Measurements from ENCODE around the gene KLRC3.
A peak's percentile ranks its signal among the peaks of the same experiment; 100 is the strongest.

KLRC3 gene

DNA sequence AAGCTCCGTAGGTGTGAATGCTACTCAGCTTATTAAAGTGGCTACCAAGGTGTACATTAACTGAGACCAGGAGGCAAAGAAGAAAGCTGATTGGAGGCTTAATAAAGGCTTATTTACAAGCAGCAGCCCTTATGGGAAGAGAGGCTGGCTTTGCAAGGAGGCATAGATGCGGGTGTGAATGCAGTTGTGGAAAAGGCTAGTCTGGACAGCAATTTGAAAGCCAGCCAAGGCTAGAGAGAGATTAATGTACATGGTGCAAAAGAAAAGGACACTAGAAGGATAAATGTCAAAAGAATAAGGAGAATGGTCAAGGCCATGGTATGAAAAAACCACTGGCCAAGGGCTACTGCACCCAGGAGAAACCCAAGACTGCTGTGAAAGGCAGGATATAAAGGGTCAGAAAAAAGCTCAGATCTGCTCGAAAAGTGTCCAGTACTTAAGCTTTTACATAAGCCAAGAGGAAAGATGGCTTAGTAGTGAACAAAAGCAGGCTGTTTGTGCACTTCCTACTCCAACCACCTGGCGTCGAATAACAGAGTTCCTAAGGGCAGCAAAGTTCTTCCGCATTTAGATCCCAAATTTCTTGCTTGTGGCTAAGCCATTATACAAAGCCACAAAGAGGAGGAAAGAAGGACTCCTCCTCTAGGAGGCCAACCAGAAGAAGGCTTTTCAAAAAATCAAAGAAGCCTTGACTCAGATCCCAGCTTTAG, 54.5 kb downstream of the KLRC3 start:
- no peak for TF ChIP-seq OSR1 (CRISPR knock-in tag; IDR thresholded peaks at IDR 0.05)
- TF ChIP-seq ZNF565 (CRISPR knock-in tag; conservative IDR thresholded peaks at IDR 0.05; ENCODE audit: low read depth), result no peak
- no peak for TF ChIP-seq CSDC2 (CRISPR knock-in tag; IDR thresholded peaks at IDR 0.05)
- no peak for TF ChIP-seq ZFP30 (CRISPR knock-in tag; IDR thresholded peaks at IDR 0.05)
- no peak for ATAC-seq

DNA sequence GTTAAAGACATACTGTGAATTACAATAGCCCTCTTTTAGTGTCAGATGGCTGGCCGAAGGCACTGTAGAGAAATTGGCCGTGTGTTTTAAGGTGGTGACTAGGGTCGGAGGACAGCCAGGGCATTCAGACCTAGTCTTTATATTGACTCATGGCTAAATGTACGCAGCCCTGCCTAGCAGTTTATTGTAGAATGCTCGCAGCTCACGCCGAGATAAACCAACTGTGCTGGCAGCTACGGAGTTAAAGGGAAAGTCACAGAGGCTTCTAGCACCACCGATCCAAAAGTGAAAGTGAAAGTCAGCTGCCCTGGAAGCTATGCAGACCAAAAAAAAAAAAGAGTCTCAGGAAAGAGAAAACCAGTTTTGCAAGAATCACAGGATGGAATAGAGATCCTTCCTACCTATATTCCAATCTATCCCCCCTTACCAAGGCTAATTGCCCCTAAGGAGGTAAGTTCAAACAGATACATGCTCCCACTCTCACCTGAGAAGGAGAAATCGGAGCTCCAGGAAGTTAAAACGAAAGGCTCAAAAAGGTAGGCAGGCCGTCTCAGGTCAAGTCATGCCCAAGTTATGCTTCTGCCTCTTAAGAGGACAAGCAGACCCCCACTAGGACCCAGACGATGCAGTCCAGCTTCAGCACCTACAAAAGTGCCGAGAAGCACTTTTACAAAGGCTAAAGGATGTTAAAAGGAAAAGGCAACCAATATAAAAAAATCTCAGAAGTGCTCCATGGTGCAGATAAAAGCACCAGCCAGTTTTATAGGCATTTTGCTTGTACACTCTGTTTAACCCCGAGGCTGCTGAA, 55.4 kb downstream of the KLRC3 start:
- no peak for TF ChIP-seq ZNF70 (CRISPR knock-in tag; IDR thresholded peaks at IDR 0.05)
- no peak for TF ChIP-seq ZFP30 (CRISPR knock-in tag; IDR thresholded peaks at IDR 0.05)
- no peak for TF ChIP-seq ESRRG (CRISPR knock-in tag; IDR thresholded peaks at IDR 0.05)
- TF ChIP-seq, protein P1, sequence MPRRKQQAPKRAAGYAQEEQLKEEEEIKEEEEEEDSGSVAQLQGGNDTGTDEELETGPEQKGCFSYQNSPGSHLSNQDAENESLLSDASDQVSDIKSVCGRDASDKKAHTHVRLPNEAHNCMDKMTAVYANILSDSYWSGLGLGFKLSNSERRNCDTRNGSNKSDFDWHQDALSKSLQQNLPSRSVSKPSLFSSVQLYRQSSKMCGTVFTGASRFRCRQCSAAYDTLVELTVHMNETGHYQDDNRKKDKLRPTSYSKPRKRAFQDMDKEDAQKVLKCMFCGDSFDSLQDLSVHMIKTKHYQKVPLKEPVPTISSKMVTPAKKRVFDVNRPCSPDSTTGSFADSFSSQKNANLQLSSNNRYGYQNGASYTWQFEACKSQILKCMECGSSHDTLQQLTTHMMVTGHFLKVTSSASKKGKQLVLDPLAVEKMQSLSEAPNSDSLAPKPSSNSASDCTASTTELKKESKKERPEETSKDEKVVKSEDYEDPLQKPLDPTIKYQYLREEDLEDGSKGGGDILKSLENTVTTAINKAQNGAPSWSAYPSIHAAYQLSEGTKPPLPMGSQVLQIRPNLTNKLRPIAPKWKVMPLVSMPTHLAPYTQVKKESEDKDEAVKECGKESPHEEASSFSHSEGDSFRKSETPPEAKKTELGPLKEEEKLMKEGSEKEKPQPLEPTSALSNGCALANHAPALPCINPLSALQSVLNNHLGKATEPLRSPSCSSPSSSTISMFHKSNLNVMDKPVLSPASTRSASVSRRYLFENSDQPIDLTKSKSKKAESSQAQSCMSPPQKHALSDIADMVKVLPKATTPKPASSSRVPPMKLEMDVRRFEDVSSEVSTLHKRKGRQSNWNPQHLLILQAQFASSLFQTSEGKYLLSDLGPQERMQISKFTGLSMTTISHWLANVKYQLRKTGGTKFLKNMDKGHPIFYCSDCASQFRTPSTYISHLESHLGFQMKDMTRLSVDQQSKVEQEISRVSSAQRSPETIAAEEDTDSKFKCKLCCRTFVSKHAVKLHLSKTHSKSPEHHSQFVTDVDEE (CRISPR knock-in tag; IDR thresholded peaks at IDR 0.05), result no peak
- no peak for TF ChIP-seq ZFP3 (CRISPR knock-in tag; IDR thresholded peaks at IDR 0.05)
- TF ChIP-seq, protein P2, sequence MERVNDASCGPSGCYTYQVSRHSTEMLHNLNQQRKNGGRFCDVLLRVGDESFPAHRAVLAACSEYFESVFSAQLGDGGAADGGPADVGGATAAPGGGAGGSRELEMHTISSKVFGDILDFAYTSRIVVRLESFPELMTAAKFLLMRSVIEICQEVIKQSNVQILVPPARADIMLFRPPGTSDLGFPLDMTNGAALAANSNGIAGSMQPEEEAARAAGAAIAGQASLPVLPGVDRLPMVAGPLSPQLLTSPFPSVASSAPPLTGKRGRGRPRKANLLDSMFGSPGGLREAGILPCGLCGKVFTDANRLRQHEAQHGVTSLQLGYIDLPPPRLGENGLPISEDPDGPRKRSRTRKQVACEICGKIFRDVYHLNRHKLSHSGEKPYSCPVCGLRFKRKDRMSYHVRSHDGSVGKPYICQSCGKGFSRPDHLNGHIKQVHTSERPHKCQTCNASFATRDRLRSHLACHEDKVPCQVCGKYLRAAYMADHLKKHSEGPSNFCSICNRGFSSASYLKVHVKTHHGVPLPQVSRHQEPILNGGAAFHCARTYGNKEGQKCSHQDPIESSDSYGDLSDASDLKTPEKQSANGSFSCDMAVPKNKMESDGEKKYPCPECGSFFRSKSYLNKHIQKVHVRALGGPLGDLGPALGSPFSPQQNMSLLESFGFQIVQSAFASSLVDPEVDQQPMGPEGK (CRISPR knock-in tag; IDR thresholded peaks at IDR 0.05; ENCODE audit: borderline replicate concordance), result no peak
- TF ChIP-seq, protein P3, sequence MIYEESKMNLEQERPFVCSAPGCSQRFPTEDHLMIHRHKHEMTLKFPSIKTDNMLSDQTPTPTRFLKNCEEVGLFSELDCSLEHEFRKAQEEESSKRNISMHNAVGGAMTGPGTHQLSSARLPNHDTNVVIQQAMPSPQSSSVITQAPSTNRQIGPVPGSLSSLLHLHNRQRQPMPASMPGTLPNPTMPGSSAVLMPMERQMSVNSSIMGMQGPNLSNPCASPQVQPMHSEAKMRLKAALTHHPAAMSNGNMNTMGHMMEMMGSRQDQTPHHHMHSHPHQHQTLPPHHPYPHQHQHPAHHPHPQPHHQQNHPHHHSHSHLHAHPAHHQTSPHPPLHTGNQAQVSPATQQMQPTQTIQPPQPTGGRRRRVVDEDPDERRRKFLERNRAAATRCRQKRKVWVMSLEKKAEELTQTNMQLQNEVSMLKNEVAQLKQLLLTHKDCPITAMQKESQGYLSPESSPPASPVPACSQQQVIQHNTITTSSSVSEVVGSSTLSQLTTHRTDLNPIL (CRISPR knock-in tag; IDR thresholded peaks at IDR 0.05; ENCODE audit: low read depth), result no peak
- TF ChIP-seq TCF4 (CRISPR knock-in tag; IDR thresholded peaks at IDR 0.05; ENCODE audit: borderline replicate concordance), result no peak
- TF ChIP-seq ISL1 (CRISPR knock-in tag; IDR thresholded peaks at IDR 0.05), result no peak
- no peak for TF ChIP-seq GLIS3 (CRISPR knock-in tag; IDR thresholded peaks at IDR 0.05)
- no peak for TF ChIP-seq TOX (CRISPR knock-in tag; IDR thresholded peaks at IDR 0.05; ENCODE audit: borderline replicate concordance)
- TF ChIP-seq OSR1 (CRISPR knock-in tag; IDR thresholded peaks at IDR 0.05), result no peak
- TF ChIP-seq, protein P4, sequence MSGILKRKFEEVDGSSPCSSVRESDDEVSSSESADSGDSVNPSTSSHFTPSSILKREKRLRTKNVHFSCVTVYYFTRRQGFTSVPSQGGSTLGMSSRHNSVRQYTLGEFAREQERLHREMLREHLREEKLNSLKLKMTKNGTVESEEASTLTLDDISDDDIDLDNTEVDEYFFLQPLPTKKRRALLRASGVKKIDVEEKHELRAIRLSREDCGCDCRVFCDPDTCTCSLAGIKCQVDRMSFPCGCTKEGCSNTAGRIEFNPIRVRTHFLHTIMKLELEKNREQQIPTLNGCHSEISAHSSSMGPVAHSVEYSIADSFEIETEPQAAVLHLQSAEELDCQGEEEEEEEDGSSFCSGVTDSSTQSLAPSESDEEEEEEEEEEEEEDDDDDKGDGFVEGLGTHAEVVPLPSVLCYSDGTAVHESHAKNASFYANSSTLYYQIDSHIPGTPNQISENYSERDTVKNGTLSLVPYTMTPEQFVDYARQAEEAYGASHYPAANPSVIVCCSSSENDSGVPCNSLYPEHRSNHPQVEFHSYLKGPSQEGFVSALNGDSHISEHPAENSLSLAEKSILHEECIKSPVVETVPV (CRISPR knock-in tag; IDR thresholded peaks at IDR 0.05), result no peak
- TF ChIP-seq ARNTL (CRISPR knock-in tag; IDR thresholded peaks at IDR 0.05; ENCODE audit: borderline replicate concordance, low read depth), result no peak
- no peak for TF ChIP-seq SNAI2 (CRISPR knock-in tag; IDR thresholded peaks at IDR 0.05)
- TF ChIP-seq CSDC2 (CRISPR knock-in tag; IDR thresholded peaks at IDR 0.05), result no peak
- TF ChIP-seq RARB (CRISPR knock-in tag; IDR thresholded peaks at IDR 0.05), result no peak
- no peak for TF ChIP-seq ZNF565 (CRISPR knock-in tag; conservative IDR thresholded peaks at IDR 0.05; ENCODE audit: low read depth)
- TF ChIP-seq, protein P5, sequence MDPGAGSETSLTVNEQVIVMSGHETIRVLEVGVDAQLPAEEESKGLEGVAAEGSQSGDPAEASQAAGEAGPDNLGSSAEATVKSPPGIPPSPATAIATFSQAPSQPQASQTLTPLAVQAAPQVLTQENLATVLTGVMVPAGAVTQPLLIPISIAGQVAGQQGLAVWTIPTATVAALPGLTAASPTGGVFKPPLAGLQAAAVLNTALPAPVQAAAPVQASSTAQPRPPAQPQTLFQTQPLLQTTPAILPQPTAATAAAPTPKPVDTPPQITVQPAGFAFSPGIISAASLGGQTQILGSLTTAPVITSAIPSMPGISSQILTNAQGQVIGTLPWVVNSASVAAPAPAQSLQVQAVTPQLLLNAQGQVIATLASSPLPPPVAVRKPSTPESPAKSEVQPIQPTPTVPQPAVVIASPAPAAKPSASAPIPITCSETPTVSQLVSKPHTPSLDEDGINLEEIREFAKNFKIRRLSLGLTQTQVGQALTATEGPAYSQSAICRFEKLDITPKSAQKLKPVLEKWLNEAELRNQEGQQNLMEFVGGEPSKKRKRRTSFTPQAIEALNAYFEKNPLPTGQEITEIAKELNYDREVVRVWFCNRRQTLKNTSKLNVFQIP (CRISPR knock-in tag; IDR thresholded peaks at IDR 0.05; ENCODE audit: borderline replicate concordance, low read depth), result no peak
- ATAC-seq, result peak; percentile 83

Measured in SK-N-SH treated with all-trans-retinoic acid at 6 μM for 48 hours (cell line).